Trophoblast cell (in vitro differentiated cells and primary cell): ENCODE data around the gene MMP28.

Experiments used
- DNase-seq, 2 donors: peaks; one replicate each; pipeline ENCODE4 v3.0.0-alpha.2; 2016
- H2AFZ ChIP-seq: 2 replicates; pipeline ENCODE4 v1.6.1; 2013; ENCODE audit warnings: low read length, moderate library complexity, mild to moderate bottlenecking; ENCODE audit not compliant: insufficient read depth, poor library complexity
- H2AK5ac ChIP-seq: 2 replicates; pipeline ENCODE4 v1.6.1; 2013; ENCODE audit warnings: mild to moderate bottlenecking, low read length
- H2BK120ac ChIP-seq: 2 replicates; pipeline ENCODE4 v1.6.1; 2013; ENCODE audit warnings: low read length, mild to moderate bottlenecking, moderate library complexity; ENCODE audit not compliant: insufficient read depth, poor library complexity
- H2BK12ac ChIP-seq: 2 replicates; pipeline ENCODE4 v1.6.1; 2013; ENCODE audit warnings: mild to moderate bottlenecking, low read length, moderate library complexity
- H2BK5ac ChIP-seq: 2 replicates; pipeline ENCODE4 v1.6.1; 2013; ENCODE audit warnings: low read length, low read depth, moderate library complexity, mild to moderate bottlenecking; ENCODE audit not compliant: poor library complexity
- H3K14ac ChIP-seq: 2 replicates; pipeline ENCODE4 v1.6.1; 2013; ENCODE audit warnings: mild to moderate bottlenecking, low read length
- H3K18ac ChIP-seq: 2 replicates; pipeline ENCODE4 v1.6.1; 2013; ENCODE audit warnings: mild to moderate bottlenecking, low read length
- H3K23ac ChIP-seq: 2 replicates; pipeline ENCODE4 v1.6.1; 2013; ENCODE audit warnings: low read length
- H3K27ac ChIP-seq: 2 replicates; pipeline ENCODE4 v1.5.1; 2013; ENCODE audit warnings: low read depth, mild to moderate bottlenecking, inconsistent platforms, low read length, moderate library complexity
- H3K27me3 ChIP-seq: 2 replicates; pipeline ENCODE4 v1.6.1; 2013; ENCODE audit warnings: inconsistent platforms, mild to moderate bottlenecking, low read length, moderate library complexity; ENCODE audit not compliant: insufficient read depth
- H3K36me3 ChIP-seq, 2 experiments: 1 replicate in 1 of 2; 2 replicates in 1 of 2; pipeline ENCODE4 v1.6.1; 2013; ENCODE audit warnings: low read length in 2 of 2, mild to moderate bottlenecking in 2 of 2, moderate library complexity in 1 of 2; ENCODE audit not compliant: insufficient read depth in 2 of 2, control insufficient read depth in 1 of 2
- H3K4ac ChIP-seq: 2 replicates; pipeline ENCODE4 v1.6.1; 2013; ENCODE audit warnings: low read depth, mild to moderate bottlenecking, low read length, moderate library complexity
- H3K4me1 ChIP-seq, 2 experiments: 1 replicate in 1 of 2; 2 replicates in 1 of 2; pipeline ENCODE4 v1.6.1; 2013; ENCODE audit warnings: low read length in 2 of 2, mild to moderate bottlenecking in 2 of 2, moderate library complexity in 1 of 2; ENCODE audit not compliant: insufficient read depth in 2 of 2, control insufficient read depth in 1 of 2
- H3K4me2 ChIP-seq: 2 replicates; pipeline ENCODE4 v1.6.1; 2013; ENCODE audit warnings: inconsistent platforms, mild to moderate bottlenecking, low read length, moderate library complexity
- H3K4me3 ChIP-seq: 2 replicates; pipeline ENCODE4 v1.5.1; 2013; ENCODE audit warnings: mild to moderate bottlenecking, low read depth, low read length, inconsistent platforms
- H3K79me1 ChIP-seq: one replicate; pipeline ENCODE4 v1.6.1; 2013; ENCODE audit warnings: low read length
- H3K79me2 ChIP-seq: 2 replicates; pipeline ENCODE4 v1.6.1; 2013; ENCODE audit warnings: low read length, mild to moderate bottlenecking; ENCODE audit not compliant: control insufficient read depth, insufficient read depth, poor library complexity
- H3K9ac ChIP-seq: 2 replicates; pipeline ENCODE4 v1.6.1; 2013; ENCODE audit warnings: mild to moderate bottlenecking, low read length
- H3K9me3 ChIP-seq: 2 replicates; pipeline ENCODE4 v1.6.1; 2013; ENCODE audit warnings: low read depth, mild to moderate bottlenecking, control low read depth, inconsistent platforms, low read length; ENCODE audit not compliant: insufficient read depth
- H4K12ac ChIP-seq: 2 replicates; pipeline ENCODE4 v1.6.1; 2013; ENCODE audit warnings: low read depth, mild to moderate bottlenecking, low read length, moderate library complexity
- H4K8ac ChIP-seq: 2 replicates; pipeline ENCODE4 v1.6.1; 2013; ENCODE audit warnings: low read depth, mild to moderate bottlenecking, low read length, moderate library complexity
- H4K91ac ChIP-seq: one replicate; pipeline ENCODE4 v1.6.1; 2013; ENCODE audit warnings: low read depth, mild to moderate bottlenecking, low read length, moderate library complexity
- WGBS: extraction: QIAGEN DNeasy Blood & Tissue Kit; methylation state at CpG from one replicate; pipeline ENCODE4 v1.1.7; 2013; ENCODE audit warnings: missing lambda C conversion rate; ENCODE audit not compliant: insufficient read length, insufficient coverage; ENCODE audit errors: extremely low coverage; 5-methylcytosine and 5-hydroxymethylcytosine counted together

The MMP28 gene

DNA sequence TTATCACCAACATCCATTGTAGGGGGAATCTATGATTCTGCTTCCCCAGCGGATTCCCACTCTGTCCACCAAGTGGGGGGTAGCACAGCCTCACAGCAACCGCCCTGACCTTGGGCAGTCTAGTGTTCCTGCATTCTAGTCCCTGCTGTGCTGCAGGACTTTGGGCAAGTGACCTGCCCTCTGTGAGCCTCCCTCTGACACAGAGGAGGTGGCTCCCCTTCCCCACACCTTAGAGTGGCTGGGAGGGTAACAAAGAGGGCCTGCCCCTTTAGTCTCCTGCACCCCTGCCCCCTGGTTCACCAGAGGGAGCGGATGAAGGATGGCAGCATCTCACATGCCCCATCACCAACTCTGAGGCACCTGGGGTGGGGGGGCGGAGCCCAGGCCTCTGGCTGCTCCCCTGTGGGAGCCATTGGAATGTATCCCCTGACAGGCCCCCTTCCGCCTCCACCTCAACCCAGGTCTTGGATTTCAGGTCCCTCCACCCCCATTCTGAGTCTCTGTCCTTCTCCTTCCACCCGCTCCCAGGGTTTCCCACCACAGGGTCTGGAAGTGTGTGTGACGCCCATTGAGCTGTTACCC is 52.5 kb downstream of the MMP28 start:
- Histone ChIP-seq H3K14ac (no peak overlapping the region), H3K79me1 (no peaks in the 10 kb centered on the region), H3K79me2 (no peaks in the 10 kb centered on the region), H3K9ac (no peak overlapping the region), H3K23ac (no peak overlapping the region), H2AFZ (no peak overlapping the region), H4K12ac (no peak overlapping the region), H4K91ac (no peak overlapping the region), H3K4ac (no peak overlapping the region), H3K9me3 (peaks cover 14% of the 10 kb centered on the region), H2AK5ac (no peak overlapping the region), H3K4me3 (no peak overlapping the region), H3K4me1 (peaks cover 0 to 3% of the 10 kb centered on the region in 2 experiments), H4K8ac (no peak overlapping the region), H2BK12ac (no peak overlapping the region), H3K27ac (no peak overlapping the region), H2BK120ac (no peak overlapping the region), H3K27me3 (peaks cover 4% of the 10 kb centered on the region), H3K18ac (no peak overlapping the region), H2BK5ac (no peak overlapping the region), H3K4me2 (no peak overlapping the region), H3K36me3 (no peaks in the 10 kb centered on the region)
- no peak for DNase-seq
- no CpG with 5 or more reads among the region's 7 CpGs for WGBS

GRCh38 chr17:35742496-35742895 is 52.9 kb downstream of the MMP28 start:
- Histone ChIP-seq H3K14ac (no peak overlapping the region), H3K4me1 (peaks cover 0 to 3% of the 10 kb centered on the region in 2 experiments), H3K79me2 (no peaks in the 10 kb centered on the region), H3K4me3 (no peak overlapping the region), H2BK5ac (no peak overlapping the region), H3K23ac (no peak overlapping the region), H3K27ac (no peak overlapping the region), H3K4me2 (no peak overlapping the region), H3K9ac (no peak overlapping the region), H2AFZ (no peak overlapping the region), H2AK5ac (no peak overlapping the region), H3K27me3 (peaks cover 4% of the 10 kb centered on the region), H3K79me1 (no peaks in the 10 kb centered on the region), H4K8ac (no peak overlapping the region), H3K9me3 (peaks cover 14% of the 10 kb centered on the region), H2BK12ac (no peak overlapping the region), H2BK120ac (no peak overlapping the region), H4K91ac (no peak overlapping the region), H3K4ac (no peak overlapping the region), H3K18ac (no peak overlapping the region), H4K12ac (no peak overlapping the region), H3K36me3 (no peaks in the 10 kb centered on the region)
- WGBS, result no CpG with 5 or more reads among the region's 7 CpGs
- no peak for DNase-seq

DNA sequence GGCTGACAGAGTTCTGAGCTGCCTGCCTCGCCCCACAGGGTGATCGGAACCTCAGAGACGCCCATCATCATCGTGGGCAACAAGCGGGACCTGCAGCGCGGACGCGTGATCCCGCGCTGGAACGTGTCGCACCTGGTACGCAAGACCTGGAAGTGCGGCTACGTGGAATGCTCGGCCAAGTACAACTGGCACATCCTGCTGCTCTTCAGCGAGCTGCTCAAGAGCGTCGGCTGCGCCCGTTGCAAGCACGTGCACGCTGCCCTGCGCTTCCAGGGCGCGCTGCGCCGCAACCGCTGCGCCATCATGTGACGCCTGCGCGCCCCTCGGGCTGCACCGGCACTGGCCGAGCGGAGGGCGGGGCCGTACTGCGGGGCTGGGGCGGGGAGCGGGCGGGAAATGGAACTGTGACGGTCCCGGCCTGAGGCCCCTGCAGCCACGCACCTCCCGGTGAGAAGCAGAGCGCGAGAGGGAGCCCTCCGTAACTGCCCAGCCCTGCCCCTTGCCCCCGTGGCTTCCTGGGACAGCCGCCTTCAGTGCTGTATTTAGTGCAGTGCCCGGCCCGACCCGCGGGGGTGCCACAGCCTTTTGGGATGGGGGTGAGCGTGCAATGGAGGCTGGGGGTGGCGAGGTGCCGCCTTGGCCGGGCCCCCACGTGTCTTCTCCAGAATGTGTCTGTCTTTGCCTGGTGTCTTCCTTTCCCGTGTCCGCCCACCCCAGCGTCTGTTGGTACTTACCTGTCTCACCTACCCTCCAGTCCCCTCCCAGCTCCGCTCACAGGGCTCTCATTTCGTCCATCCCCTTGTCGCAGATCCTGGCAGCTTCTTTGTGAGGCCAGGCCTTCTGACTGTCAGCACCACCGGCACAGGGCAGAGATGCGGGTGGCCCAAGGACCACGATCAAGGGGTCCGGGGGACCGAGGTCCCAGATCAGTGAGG is 54.2 kb downstream of the MMP28 start:
- no peak for DNase-seq
- Histone ChIP-seq H3K27me3 (peaks cover 4% of the 10 kb centered on the region), H3K36me3 (no peaks in the 10 kb centered on the region), H3K4me3 (no peak overlapping the region), H3K79me1 (no peaks in the 10 kb centered on the region), H3K9me3 (peaks cover 14% of the 10 kb centered on the region), H2BK5ac (no peak overlapping the region), H2BK120ac (no peak overlapping the region), H3K23ac (no peak overlapping the region), H4K12ac (no peak overlapping the region), H2BK12ac (no peak overlapping the region), H2AFZ (no peak overlapping the region), H2AK5ac (no peak overlapping the region), H3K18ac (no peak overlapping the region), H3K9ac (no peak overlapping the region), H4K8ac (no peak overlapping the region), H3K79me2 (no peaks in the 10 kb centered on the region), H4K91ac (no peak overlapping the region), H3K4me1 (peaks cover 0 to 3% of the 10 kb centered on the region in 2 experiments), H3K14ac (no peak overlapping the region), H3K4ac (no peak overlapping the region), H3K27ac (no peak overlapping the region), H3K4me2 (peak overlapping the region; percentile 35)
- no CpG with 5 or more reads among the region's 73 CpGs for WGBS

DNA sequence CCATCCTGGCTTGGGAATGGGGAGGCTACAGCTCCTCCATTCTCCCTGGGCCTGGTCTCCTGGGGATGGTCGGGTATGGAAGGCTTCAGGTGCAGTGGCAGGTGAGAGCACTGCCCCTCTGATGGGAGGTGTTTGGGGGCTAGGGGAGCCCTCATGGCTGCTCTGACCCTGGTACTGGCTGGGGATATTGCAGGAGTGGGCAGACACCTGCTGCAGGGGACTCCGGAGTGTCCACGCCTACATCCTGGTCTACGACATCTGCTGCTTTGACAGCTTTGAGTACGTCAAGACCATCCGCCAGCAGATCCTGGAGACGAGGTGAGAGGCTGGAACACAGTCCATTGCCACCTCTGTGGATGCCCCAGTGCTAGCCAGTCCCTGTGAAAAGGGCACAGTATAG is 55.2 kb downstream of the MMP28 start:
- Histone ChIP-seq H3K4me2 (no peak overlapping the region), H3K18ac (no peak overlapping the region), H3K23ac (no peak overlapping the region), H2BK5ac (no peak overlapping the region), H2AFZ (no peak overlapping the region), H3K79me2 (no peaks in the 10 kb centered on the region), H3K4me3 (no peak overlapping the region), H4K91ac (no peak overlapping the region), H3K4me1 (peaks cover 0 to 3% of the 10 kb centered on the region in 2 experiments), H2AK5ac (no peak overlapping the region), H3K9ac (no peak overlapping the region), H2BK120ac (no peak overlapping the region), H3K27ac (no peak overlapping the region), H3K27me3 (peaks cover 4% of the 10 kb centered on the region), H4K8ac (no peak overlapping the region), H3K14ac (no peak overlapping the region), H3K79me1 (no peaks in the 10 kb centered on the region), H3K4ac (no peak overlapping the region), H3K36me3 (no peaks in the 10 kb centered on the region), H2BK12ac (no peak overlapping the region), H4K12ac (no peak overlapping the region), H3K9me3 (peaks cover 14% of the 10 kb centered on the region)
- WGBS, result no CpG with 5 or more reads among the region's 7 CpGs
- no peak for DNase-seq
